Stimulated activated CD8-positive, alpha-beta memory T cell treated with anti-CD3 and anti-CD28 coated beads, Interleukin-4, amount 100 ng/mL, for 24 hours (primary cell): Measurements from ENCODE around the gene MEN1.

Source experiments
- DNase-seq: peaks from one replicate; pipeline ENCODE4 v3.0.0-alpha.2; 2020; ENCODE audit warnings: low read depth

The MEN1 gene

DNA sequence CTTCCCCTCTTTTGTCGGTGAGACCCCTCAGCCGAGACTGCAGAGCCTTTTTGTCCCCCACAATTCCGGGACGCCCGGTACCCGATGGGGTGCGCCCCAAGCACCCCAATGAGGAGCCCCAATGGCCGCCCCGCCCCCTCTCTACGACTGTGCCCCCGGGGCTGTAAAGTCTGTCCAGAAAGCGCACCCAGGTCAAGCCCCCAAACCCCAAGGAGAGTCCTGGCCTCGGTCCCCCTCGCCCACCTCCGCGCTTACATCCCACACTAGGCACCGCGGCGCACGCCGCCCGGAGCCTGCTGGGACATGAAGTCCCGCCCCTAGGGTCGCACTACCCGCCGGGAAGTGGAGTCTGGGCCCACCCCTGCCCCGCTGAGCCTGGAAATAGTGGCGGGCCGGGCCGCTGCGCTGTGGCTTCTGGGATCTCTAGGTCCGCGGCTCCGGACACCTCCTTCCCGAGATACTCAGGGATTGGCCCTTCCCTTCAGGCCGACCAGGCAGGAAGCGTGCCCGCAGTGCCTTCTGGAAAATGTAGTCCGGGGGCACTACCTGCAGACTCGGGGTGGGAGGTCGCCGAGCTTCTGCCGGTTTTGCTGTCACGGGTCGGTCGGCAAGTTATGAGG is at the start of gene MEN1:
Gene MEN1, minus strand, starts transcription at position 281 of the 620 bp plus-strand sequence. CDS start 442 bp downstream, outside the sequence.
- peak; percentile 78 for DNase-seq

DNA sequence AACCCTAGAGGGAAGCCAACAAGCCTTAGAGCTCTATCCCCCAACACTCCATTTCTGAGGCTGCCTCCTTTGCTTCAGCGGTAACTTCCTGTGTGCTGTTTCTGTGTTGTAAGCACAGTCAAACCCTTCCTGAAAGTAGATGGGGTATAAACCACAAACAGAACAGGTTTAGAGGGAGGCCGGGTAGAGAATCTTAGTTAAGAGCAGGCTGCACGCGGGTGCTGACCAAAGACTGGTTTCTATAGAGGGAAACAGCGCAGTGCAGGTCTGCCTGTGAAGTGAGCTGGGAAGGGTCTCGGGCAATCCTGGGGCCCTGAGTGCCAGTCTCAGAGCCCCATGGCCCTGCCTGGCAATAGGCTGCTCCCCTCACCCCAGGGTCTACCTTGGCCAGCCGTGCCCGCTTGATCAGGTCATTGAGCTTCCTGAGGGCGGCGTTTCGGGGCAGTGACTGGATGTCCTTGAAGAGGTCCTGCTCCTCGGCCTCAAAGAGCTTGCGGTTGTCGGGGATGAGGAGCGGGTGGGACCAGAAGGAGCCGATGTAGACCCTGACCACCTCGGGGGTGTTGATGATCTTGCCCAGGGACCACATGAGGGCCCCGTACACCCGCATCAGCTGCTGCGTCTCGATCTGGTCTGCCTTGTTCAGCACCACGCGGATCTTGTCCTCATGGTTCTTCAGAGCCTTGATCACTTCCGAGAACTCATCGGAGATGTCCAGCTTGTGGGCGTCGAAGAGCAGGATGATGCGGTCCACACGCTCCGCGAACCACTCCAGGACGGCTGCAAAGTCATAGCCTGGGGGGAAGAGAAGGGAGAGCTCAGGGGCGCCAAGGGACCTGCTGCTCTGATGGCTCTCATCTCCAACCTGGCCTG is 49.4 kb upstream of the MEN1 start:
- peak; percentile 49 for DNase-seq

DNA sequence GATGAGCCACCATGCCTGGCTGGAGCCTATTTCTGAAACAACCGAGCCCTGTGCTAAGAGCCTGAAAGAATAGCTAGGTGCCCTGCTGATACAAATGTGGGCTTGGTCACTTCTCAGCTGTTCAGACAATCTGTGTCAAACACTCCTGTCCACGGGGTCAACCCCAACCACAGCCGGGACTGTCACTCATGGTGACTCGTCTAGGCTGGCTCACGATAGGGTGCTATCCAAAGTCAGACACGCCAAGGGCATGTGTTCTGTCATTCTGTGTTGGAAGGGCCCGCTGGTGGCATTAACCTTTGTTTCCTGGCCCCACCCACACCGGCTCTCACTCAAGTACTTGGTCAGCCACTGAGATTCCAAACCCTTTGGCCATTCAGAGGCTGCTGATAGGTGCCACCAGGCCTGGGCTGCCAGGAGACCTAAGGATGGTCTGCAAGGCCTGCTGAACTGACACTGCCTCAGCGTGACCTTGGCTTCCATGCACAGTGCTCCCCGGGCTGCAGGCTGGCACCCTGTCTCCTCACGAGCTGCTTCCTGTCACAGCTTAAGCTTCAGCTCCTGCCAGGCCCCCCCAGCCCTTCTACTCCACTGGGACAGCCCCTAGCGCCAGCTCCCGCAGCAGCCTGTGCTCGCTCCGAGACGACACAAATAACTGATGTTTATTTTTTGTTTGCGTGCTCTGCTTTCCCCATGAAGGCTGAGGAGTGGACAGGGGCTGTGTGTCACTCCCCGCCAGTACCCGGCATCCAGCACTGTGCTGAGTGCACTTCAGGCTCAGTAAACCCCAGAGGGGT is 48.3 kb upstream of the MEN1 start:
- DNase-seq: no peak

DNA sequence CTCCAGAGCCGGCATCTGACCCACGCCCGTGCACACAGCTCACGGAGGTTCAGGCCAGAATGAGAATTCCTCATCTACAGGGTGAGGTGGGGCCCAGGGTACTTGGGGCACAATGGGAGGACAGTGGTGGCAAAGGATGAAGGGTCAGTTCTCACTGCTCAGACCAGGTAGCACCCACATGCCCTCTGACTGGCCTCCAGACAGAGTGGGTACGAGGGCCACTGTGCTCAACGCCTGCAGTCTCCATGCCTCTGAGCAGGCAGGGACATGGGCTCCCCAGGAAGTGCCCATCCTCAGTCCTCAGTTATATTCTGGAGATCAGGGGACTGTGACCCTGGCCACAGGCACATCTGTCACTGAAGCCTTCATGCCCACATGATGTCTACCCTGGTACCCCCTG is 47.1 kb upstream of the MEN1 start:
- DNase-seq: no peak

DNA sequence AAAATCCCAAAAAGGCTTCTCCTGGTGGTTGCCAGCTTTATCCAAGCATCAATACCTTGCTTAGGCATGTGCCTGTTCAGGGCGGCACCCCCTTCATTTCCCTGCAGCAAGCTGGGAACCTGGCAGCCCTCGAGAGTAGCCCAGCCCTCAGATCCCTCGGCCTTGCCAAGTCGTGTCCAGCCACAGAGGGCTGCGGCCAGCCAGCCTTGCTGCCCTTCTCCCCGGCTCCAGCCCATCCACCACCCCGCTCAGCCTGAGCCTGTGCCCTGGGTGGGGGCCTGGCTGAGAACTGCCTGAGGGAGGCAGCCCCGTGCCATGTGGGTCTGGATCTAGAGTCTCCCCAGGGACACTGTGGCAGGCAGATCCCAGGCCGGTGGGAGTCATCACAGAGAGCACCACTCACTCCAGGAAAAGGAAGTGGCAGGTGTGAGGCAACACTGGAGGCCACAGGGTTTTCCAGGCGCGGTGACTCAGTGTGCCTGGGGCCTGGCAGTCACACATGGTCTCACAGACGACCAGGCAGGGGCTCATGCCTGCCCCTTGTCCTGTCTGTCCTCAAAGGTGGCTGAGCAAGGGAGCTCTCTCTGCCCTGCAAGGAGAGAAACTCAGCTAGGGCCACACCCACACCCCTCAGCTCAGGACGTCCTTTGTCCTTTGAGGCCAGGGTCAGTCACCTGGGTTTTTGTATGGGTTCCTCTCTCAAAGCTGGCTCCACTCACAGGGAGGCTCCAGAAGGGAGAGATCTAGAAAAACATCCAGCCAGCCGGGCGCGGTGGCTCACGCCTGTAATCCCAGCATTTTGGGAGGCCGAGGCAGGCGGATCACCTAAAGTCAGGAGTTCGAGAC is 46.3 kb upstream of the MEN1 start:
- peak; percentile 51 for DNase-seq

DNA sequence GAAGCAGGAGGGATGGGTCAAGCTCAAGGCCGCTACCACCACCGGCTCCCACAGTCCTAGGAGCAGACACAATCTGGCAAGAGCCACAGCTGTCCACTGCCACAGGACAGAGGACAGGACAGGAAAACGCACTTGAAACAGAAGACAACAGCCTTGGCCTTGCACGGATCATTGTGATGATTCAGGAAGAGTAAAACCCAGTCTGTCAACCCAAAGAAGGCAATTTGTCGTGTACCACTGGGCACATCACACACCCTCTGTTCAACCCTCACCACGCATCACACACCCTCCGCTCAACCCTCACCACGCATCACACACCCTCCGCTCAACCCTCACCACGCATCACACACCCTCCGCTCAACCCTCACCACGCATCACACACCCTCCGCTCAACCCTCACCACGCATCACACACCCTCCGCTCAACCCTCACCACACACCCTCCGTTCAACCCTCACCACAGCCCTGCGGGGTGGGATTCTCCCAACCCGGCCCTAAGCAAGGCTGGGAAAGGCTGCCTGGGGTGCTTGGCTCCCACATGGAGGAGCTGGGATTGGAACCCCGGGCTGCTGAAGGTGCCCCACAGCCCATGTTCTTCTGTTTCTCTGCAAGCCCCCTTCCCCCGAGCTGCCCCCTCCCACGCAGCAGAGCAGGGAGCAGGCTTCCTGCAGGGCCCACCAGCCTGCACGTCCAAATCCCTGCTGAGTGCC is 45.4 kb upstream of the MEN1 start:
- no peak for DNase-seq

DNA sequence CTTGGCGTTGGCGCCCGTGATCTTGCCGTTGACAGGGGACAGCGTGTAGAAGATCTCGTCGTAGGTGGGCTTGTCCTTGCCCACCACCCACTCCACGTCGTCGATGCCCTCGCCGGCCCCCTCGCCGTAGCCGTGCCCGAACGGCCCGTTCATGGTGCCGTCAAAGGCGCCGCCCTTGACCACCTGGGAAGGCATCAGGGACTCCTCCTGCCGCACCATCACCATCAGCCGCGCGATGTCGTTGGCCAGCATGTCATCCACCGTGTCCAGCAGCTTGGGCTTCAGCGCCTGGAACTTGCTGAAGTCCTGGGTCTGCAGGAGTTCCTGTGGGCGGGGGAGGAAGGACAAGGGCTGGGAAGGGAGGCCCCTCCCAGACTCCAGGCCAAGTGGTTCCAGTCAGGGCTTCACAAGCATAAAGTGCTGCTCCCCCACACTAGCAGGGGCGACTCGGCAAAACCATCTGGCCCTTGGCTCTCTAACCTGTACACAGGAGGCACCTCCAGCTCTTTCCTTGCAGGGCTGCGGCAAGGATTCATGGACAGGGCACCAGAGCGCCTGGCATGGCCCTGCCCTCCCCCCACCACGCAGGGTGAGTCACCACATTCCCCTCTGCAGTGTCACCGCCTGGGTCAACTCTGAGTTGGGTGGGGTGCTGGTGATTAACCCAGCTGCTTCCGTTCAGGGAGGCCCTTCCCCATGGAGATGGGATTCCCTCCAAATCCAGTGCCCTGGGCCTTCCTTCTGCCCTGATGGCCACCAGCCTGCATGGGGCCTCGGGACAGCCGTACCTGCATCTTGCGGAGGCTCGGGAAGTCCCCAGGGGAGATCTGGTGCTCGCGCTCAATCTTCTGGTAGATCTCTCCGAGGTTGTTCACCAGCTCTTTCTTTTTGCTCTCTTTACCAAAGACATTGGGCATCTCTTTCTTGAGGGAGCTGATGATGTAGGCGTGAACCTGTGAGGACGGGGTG is 44.5 kb upstream of the MEN1 start:
- no peak for DNase-seq

DNA sequence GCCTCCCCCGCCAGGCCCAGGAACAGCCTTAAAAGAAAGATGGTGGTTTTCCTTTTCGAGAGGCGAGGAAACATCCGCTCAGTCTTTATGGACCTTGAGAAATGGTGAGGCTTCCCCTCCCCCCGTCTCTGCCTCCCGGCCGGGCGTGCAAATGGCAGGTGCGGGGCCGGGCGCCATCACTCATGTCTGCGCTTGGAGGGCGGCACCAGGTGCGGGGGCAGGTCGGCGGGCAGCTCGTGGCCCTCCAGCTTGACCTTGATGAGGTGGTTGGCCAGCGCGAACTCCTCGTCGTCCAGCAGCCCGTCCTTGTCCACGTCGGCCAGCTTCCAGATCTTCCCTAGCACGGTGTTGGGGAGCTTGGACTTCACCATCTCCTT is 43.8 kb upstream of the MEN1 start:
- no peak for DNase-seq

DNA sequence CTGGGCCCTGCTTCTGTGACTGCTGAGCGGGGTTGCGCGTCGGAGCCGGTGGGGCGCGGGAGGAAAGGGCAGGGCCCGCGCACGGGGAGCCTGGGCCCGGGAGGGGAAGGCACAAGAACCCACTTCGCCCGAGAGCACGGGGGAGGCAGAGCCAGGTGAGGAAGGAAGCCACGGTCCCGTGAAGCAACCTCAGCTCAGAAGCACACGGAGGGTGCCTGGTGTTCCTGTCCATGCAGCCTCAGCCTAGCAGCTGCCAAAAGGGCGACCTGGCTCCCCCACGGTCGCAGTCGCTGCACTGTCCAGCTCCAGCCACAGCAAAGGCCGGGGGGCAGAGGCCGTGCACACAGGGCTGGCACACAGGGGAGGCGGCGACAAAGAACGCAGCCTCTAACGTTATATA is 43.4 kb upstream of the MEN1 start:
- DNase-seq: no peak

DNA sequence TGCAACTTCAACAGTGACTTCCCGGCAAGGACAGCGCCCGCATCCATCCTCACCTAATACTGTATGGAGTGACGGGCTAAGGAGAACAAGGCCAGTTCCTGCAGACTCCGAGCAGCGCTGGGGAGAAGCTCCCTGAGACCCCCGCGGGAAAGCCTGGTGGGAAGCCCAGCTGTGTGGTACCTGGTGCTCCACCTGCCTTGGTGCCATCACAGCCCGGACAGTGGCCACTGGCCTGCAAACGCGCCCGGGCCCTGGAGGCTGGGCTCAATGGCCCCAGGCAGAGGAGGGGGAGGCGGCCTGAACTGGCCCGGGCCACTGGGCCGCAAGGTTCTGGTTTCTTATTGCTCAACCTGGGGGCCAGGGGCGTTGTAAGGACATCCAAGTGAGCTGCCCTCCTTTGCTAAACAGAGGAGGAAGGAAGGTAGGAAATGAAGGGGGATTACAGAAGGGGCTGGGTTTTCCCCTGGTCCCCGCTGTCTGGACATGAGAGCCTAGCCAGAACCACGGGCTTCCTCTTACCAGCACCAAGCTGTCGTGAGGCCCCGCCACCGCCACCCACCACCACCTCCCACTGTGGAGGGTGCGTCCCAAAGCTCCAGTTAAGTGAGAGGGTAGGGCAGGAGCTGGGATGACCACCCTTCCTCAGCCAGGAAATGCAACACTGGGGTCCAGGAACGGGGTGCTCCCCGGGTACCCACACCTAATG is 42.6 kb upstream of the MEN1 start:
- DNase-seq: no peak

DNA sequence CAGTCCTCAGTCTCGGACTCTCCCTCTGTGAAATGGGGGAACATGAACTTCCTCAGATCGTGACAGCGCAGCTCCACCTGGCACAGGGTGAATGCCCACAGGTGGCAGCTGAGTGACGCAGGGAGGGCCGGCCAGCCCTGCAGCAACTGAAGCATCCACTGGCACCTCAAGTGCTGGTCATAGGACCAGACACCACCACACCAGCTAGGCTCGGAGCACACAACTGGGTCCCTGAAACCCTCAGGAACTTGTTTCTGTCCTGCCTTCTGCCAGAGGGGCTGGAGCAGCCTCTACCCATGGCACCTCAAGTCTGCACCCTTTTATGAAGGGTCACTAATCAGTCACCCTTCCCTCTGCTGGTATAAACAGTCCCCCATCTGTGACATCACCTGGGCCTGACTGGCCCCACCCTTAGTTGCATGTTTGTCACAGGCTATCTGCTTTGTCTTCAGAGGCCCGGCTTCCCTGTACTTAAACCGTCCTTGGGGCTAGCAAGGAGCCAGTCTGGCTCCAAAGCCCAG is 41.5 kb upstream of the MEN1 start:
- no peak for DNase-seq

DNA sequence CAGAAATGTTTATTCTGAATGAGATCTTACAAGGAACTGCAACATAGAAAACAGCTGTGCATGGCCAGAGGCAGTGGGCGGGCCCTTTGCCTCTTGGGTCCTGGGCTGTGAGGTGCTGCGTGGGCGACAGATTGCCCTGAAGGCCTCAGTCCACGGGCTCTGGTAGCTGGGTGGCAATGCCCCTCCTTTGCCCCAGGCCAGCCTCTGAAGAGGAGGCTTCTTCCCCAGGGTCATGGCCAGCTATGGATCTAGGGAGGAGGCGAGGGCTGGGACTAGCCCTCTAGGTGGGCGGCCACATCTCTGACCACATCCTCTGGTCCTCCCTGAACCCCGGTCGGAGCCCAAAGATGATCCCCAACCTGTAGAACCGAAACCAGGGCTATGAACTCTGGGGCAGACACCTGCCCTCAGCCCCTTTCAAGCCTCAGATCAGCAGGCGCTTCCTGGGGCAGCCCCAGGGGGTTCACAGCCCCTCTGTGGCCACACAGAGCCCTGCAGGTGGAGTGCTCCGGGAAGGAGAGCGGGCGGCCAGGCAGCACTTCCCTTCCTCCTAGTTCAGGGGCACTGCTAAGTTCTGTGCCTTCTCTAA is 40.7 kb upstream of the MEN1 start:
- peak; percentile 48 for DNase-seq

DNA sequence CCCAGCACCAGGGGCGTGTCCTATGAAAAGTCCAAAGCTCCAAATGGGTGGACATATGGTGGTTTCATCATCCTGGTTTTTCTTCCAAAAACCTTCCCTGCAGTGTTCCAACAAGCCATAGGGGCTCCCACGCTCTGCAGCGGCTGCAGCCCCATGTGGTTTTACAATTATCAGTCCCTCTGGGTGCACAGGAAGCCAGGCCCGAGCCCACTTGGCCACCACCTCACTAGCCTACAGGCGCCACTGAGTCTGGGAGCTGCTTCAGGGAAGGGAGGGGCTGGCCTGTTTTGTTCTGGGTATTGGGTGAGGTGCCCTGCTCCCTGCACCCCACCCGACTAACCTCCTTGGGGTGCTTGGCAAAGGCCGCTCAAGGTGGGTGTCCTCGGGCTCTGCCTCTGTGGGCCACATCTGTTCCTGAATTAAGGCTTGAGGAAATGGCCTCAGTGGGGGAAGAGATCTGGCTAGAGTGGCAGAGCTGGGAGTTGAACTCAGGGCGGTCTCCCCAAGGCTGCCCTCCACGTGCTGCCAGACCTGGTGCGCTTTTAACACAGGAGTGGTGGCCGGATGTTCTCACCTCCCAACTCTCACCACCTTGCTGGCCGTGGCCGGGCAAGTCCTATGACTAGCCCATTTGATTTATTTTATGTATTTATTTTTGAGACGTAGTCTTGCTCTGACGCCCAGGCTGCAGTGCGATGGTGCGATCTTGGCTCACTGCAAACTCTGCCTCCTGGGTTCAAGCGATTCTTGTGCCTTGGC is 39.4 kb upstream of the MEN1 start:
- DNase-seq: no peak

DNA sequence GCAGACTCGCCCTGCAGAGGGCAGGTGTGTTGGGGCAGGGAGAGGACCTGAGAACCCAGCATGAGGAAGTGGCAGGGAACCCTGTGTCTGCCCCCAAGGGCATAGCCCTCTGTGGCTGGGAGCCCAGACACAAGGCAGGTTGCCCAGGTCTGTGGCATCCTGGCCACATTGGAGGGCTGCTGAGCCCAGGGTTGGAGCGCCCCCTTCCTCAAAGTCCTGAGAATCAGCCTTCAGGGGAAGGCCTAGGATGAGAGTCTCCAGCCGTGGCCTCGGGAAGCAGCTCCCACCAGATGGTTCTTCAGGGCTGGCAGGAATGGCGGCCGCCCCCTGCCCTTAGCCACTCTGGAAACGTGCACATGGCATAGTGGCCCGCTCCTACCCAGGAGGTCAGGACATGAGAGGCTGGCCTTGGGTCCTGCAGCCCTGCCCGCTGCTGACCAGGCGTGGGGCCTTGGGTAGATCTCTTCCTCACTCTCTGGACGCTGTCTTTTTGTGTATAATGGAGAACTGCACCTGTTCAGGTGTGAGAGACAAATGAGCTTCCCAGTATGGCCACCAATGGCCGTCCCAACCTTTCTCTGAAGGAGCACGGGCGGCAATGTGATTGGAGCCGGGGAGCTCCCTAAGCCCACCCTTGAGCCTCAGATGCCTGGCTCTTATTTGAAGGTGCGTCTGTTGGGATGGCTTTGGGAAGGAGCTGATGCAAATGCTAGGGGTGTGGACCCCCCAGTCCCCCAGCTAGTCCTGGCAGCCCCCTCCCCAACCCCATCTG is 38.7 kb upstream of the MEN1 start:
- DNase-seq: no peak

DNA sequence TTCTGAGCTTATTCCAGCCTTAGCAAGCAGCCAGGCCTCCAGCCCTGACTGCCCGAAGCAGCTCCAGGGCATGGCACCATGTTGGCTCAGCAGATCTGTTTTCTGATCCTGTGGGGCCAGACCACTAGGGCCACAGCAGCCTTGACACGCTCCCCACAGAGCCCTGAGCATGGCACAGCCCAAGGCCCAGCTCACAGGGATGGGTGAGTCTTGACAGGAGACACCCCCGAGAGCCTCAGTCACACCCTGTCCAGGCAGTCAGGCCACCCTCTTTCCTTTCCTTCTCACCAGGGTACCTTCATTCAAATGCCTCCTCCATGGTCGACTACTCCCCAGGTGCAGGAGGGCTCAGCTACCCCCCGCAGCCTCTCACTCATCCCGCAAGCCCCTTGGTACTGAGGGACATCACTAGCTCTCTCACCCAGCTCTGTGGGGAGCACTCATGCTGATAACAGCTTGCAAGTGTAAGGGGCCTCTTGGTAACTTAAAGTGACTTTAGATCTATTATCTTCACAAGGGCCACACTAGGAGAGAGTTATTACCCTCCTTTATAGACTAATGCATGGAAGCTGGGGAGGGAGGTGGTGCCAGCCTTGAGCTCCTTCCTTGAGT is 38.0 kb upstream of the MEN1 start:
- no peak for DNase-seq

DNA sequence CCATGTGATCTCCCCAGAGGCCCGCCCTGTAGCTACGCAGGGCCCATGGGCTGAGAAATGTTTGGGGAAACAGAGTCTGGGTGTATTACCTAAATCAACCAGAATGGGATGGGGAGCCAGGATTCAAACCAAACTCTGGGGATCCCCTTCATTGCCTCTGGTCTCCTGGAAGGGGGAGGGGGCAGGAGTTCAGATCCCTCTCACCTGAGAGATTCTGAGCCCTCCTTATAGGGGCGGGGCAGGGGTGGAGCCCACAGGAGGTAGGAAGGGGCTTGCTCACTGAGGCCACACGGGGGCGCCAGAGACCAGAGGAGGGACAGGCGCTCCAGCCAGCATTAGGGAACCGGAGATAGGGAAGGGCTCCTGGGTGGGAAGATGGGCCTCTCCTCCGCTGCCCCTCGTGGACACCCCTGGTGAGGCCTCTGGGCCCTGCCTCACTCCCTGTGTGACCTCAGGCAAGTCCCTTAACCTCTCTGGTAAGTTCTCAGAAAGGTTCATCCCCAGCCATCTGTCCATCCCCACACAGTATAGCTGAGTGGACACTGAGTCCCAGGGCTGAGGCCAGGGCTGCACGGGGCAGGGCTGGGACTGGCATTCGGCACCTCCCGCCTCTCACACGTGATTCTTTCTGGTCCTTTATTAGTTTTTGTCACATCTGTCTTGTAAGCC is 36.8 kb upstream of the MEN1 start:
- peak; percentile 90 for DNase-seq
